Stimulated activated CD8-positive, alpha-beta memory T cell treated with anti-CD3 and anti-CD28 coated beads, Interleukin-4, amount 100 ng/mL, for 4 hours (primary cell): ENCODE measurements around the gene CNIH1.
"Not testable (repeated sequence)": the region's sequence is repeated elsewhere in the genome, so short reads cannot be mapped to it uniquely, and the experiment has no call there.

Source experiments
- DNase-seq, 2 donors: peaks; one replicate each; pipeline ENCODE4 v3.0.0-alpha.2; 2020; ENCODE audit warnings: low read depth in 2 of 2, low spot score in 1 of 2

CNIH1 gene

DNA sequence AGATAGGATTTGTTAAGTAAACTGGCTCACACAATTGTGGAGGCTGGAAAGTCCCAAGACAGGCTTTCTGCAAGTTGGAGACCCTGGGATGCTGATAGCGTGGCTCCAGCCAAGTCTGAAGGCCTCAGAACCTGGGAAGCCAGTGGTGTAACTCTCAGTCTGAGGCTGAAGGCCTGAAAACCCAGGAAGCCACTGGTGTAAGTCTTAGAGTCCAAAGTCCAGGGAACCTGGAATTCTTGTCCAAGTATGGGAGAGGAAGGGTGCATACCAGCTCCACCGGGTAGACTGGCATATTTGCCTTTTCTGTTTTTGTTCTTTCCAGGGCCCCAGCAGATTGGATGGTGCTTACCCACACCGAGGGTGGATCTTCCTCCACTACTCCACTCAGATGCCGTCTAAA, 29.5 kb upstream of the CNIH1 start:
- DNase-seq: no peak

- no peak for DNase-seq
These were observed 26.1 kb upstream of the CNIH1 start for GRCh38 chr14:54467280-54467679.

DNA sequence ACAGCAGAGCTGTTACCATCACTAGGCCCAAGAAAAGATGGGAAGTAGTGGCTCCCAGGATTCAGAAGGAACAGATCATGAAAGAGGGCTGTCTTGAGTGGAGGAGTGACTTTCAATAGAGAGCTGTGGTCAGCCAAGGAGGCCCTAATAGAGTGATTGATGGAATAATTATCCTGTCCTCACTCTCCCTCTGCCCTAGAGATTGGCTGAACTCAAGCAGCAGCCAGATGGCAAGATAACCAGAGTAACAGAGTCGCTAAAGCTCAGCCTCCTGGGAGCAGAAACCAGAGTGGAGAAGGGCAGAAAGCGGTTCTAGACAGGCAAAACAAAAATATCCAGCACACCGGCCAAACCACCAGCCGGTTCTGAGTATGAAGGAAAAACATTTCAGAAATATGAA, 24.5 kb upstream of the CNIH1 start:
- DNase-seq: no peak

DNA sequence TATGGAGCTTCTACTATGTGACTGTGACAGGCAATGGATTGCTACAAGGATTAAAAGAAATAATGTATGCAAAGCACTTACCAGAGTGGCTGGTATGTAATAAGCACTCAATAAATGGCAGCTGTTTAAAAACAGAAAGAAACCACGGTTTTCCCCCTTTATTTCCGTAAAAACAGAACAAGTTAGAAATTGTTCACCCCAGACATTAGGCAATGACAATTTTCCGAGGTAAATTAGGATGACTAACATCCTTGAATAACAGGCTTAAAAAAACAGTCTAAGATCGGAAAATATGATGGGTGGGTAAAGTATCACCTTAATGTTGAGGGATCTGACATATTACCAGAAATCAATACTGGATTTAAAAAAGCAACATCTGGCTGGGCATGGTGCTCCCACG, 20.9 kb upstream of the CNIH1 start:
- DNase-seq: no peak

GRCh38 chr14:54459106-54459505, 17.9 kb upstream of the CNIH1 start:
- no peak for DNase-seq

- not testable (repeated sequence) for DNase-seq
These were observed 17.4 kb upstream of the CNIH1 start for GRCh38 chr14:54458536-54458935.

- DNase-seq: no peak
These were observed 16.4 kb upstream of the CNIH1 start for GRCh38 chr14:54457609-54457996.

- DNase-seq: not testable (repeated sequence)
These were observed 15.8 kb upstream of the CNIH1 start for GRCh38 chr14:54456820-54457608.

- no peak for DNase-seq
These were observed 14.2 kb upstream of the CNIH1 start for GRCh38 chr14:54455363-54455762.

DNA sequence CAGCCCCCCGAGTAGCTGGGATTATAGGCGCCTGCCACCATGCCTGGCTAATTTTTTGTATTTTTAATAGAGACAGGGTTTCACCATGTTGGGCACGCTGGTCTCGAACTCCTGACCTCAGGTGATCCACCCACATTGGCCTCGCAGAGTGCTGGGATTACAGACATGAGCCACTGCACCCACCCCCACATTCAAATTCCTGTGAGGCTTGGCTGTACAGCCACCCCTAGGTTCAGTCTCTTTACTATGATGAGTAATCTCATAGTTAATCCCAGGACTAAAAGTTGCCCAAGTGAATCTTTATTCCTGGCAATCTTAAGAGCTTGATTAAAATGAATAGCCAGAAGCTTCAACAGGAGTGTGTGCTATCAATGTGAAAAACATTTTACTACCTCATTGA, 12.8 kb upstream of the CNIH1 start:
- DNase-seq: not testable (repeated sequence)

GRCh38 chr14:54453252-54453651, 12.1 kb upstream of the CNIH1 start:
- DNase-seq: no peak

DNA sequence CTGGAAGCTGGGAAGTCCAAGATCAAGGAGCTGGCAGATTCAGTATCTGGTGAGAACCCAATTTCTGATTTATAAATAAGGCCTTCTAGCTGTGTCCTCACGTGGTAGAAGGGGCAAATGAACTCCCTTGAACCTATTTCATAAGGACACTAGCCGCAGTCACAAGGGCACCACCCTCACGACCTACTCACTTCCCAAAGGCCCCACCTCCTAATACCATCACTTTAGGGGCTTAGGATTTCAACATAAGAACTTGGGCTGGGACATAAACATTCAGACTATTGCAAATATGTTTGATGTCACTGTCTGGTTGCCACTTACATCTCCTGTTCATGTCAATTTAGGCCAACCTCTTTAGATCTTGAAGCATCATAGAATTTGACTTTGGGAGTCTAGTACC, 10.8 kb upstream of the CNIH1 start:
- no peak for DNase-seq

- DNase-seq: no peak
These were observed 10.0 kb upstream of the CNIH1 start for GRCh38 chr14:54451121-54451601.

DNA sequence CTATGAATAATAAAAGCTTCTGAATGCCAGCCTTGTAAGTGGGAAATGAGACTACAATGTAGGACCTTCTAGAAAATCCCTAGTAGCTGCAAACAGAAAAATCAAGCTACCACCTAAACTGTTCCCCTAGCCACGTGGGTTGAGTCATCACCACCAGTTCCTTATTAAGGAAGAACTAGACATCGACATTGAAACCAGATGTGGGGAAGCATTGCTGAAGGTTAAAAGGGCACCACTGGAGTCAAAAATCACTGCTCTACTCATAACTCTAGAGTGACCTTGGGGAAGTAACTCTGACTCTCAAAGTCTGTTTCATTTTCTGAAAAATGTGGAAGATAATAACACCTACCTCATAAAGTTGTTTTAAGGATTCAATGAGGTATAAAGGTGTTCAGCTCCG, 9.4 kb upstream of the CNIH1 start:
- no peak for DNase-seq

GRCh38 chr14:54447231-54447692, 6.1 kb upstream of the CNIH1 start:
- no peak for DNase-seq

GRCh38 chr14:54446161-54446693, 5.1 kb upstream of the CNIH1 start:
- DNase-seq: no peak

- DNase-seq: no peak
These were observed 3.5 kb upstream of the CNIH1 start for GRCh38 chr14:54444681-54445080.

GRCh38 chr14:54443981-54444380, 2.8 kb upstream of the CNIH1 start:
- DNase-seq: no peak

DNA sequence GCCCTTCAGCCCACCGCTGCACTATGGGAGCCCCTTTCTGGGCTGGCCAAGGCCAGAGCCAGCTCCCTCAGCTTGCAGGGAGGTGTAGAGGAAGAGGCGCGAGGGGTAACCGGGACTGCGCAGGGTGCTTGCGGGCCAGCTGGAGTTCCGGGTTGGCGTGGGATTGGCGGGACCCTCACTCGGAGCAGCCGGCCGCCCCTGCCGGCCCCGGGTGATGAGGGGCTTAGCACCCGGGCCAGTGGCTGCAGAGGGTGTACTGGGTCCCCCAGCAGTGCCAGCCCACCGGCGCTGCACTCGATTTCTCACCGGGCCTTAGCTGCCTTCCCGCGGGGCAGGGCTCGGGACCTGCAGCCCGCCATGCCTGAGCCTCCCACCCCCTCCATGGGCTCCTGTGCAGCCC, 1.8 kb upstream of the CNIH1 start:
- not testable (repeated sequence) for DNase-seq

DNA sequence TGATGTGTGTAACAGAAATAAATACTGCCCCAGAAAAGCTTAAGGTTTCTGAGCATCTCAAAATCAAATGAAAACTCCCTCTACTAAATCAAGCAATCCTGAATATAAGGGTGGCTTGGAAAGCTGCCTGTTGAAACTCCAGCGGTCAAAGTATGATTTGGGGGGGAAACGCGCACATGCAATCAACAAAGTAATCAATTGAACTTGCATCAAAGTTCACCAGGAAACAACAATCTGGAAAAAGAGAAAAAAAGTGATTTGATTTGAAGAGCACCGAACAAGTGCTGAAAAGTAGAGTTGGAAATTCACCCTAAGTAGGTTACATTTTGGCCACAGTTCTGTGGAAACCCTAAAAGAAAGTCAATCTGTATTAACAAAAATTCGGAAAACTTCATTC, 700 bp downstream of the CNIH1 start:
- DNase-seq: no peak

GRCh38 chr14:54440037-54440436, 1.1 kb downstream of the CNIH1 start:
- no peak for DNase-seq

GRCh38 chr14:54438703-54439102, 2.5 kb downstream of the CNIH1 start:
- DNase-seq: no peak

- not testable (repeated sequence) for DNase-seq
These were observed 3.2 kb downstream of the CNIH1 start for GRCh38 chr14:54437954-54438353.
